COLO668 (cell line): ENCODE measurements around the gene ANKRD33B.
"Not testable (repeated sequence)": the region's sequence is repeated elsewhere in the genome, so short reads cannot be mapped to it uniquely, and the experiment has no call there.

Experiments
- DNase-seq: peaks from one replicate; lab custom pipeline; 2025; ENCODE audit not compliant: unreplicated experiment; lab: John Stamatoyannopoulos, UW

ANKRD33B gene

DNA sequence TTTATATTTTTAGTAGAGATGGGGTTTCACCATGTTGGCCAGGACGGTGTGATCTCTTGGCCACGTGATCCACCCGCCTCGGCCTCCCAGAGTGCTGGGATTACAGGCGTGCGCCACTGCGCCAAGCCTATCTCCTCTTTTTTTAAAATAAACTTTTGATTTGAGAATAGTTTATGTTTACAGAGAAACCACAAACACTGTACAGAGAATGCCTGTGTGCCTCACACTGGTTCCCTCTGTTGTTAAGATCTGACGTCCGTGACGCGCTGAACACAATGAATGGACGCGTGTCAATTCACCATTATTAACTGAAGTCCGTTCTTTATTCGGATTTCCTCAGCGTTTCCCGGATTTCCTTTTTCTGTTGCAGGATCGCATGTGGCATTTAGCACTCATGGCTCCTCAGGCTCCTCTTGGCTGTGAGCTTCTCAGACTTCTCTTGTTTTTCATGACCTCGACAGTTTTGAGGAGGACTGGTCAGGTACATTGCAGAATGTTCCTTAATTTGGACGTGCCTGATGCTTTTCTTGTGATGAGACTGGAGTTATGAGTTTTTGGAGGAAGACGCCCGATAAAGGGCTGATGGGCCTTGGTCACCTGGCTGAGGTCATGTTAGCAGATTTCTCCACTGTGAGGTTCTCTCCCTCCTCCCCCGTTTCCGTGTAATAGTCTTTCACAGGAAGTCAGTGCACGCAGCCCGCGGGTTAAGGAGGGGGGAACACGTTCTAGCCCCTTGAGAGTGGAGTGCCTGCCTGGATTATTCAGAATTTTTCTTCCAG lies 69.6 kb downstream of the ANKRD33B start:
- no peak for DNase-seq

DNA sequence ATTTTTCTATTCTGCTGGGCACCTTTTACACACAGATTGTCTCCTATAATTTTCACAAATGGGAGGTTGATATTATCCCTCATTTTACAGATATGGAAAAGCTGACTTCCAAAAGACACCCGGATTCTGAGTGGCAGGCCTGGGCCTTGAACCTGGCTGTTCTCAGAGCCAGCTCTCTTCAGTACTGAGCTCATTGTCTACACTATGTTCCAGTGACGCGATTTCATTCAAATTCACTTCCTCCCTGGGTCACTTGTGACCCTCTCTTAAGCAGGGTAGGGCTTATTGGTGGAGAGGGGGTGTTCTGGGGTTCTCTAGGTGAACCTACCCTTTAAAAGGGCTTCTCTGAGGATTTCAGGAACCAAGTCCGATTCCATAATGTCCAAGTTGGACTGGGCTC lies 70.2 kb downstream of the ANKRD33B start:
- no peak for DNase-seq

DNA sequence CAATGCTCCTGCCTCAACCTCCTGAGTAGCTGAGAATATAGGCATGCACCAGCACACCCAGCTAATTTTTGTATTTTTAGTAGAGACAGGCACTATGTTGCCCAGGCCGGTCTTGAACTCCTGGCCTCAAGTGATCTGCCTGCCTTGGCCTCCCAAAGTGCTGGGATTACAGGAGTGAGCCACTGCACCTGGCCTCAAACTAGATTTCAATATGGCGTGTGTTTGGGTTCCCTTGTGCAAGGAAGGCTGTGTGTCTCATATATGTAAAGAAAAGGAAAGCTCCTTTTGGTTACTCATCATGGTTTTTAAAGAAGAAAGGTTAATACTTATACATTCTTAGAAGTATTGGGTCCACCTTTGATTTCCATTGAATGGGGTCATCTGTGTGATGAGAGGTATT lies 70.7 kb downstream of the ANKRD33B start:
- no peak for DNase-seq

DNA sequence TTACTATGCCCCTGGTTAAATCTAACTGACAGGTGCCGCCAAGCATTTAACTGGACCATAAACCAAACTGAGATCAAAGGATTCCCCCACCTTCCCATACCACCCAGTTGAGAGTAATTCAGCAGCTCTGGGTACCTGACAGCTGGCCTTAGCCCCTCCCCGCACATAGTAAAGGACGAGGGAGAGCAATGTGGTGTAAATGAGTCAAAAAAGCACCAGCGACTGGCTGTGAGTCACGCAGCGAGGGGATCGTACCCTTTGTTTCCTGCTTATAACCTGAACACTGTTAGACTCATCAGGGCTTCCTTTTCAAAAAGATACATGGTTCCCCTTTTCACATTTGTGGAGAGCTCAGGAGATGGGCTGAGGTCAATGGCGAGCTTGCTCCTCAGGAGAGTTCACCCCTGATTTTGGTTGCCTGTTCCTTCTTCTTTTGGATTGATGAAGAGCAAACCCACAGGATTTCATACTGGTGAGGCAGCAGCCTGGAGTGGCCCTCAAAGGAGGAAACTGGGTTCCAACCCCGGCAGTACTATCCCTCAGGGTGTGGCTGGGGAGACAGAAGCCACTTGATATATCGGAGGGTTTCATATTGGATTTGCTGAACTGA lies 71.5 kb downstream of the ANKRD33B start:
- no peak for DNase-seq

DNA sequence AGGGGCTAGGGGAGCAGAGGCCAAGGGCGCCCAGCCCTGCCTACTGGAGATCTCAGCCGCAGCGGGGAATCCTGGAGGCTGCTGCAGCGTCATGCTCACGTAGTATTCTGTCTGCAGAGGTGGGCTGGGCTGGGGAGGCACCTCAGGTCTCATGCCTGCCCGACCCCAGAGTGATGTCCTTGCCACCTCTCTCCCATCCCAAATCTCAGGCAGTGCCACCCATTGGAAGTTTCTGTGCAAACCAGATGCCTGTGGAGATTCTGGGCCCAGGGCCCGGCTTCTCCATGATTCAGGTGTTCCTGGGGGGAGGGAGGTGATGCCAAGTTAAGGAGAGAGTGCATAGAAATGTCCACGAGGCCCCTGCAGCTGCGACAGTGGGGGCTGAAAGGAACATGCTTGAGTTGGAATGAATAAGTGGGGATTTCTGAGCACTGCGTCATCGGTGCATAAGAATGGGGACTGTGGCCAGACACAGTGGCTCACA lies 72.0 kb downstream of the ANKRD33B start:
- DNase-seq = no peak

DNA sequence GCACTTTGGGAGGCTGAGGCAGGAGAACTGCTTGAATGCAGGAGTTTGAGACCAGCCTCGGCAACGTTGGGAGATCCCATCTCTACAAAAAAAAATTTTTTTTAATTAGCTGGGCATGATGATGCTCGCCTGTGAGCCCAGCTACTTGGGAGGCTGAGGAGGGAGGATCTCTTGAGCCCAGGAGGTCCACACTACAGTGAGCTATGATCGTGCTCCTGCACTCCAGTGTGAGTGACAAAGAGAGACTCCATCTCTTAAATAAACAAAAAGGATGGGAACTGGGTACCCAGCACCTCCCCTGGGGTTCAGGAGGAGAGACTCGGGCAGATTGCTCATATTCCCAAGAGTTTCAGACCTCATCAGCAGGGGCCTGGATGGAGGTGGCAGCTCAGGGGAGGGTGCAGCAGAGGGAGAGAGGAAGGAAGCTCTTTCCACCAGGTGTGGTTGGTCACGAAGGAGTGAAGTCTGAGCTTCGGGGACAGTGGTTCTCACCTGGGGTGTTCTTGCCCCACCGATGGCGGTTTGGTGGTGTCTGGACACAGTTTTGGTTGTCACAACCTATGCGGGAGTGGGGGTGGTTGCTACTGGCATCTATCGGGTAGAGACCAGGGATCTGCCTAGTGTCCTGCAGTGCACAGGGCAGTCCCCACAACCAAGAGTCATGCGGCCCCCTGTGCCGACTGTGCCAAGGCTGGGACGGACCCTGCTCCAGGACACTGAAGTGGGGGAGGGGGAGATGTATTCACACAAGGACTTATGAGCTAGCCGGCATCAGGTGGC lies 72.7 kb downstream of the ANKRD33B start:
- DNase-seq = no peak

DNA sequence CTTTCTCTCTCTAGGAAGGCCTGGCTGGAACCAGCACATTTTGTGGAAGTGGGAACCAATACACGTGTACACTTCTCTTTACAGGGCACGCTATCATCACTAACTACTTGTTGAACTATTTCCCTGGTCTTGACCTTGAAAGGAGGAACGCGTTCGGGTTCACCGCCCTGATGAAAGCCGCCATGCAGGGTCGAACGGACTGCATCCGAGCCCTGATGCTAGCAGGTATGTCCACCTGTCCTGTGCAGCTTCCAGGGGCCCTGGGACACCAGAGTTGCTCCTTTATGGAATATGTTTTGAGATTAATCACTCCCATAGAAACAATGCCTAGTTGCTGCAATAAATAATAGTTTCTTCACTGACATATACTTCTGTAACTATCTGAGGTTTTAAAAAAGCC lies 74.1 kb downstream of the ANKRD33B start:
- DNase-seq = no peak

DNA sequence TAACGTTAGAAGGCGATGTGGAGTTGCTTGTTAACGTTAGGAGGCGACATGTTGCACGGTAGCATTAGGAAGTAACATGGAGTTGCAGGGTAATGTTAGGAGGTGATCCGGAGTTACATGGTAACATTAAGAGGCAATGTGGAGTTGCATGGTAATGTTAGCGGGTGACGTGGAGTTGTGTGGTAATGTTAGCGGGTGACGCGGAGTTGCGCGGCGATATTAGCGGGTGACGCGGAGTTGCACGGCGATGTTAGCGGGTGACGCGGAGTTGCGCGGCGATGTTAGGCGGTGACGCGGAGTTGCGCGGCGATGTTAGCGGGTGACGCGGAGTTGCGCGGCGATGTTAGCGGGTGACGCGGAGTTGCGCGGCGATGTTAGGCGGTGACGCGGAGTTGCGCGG lies 74.9 kb downstream of the ANKRD33B start:
- not testable (repeated sequence) for DNase-seq

DNA sequence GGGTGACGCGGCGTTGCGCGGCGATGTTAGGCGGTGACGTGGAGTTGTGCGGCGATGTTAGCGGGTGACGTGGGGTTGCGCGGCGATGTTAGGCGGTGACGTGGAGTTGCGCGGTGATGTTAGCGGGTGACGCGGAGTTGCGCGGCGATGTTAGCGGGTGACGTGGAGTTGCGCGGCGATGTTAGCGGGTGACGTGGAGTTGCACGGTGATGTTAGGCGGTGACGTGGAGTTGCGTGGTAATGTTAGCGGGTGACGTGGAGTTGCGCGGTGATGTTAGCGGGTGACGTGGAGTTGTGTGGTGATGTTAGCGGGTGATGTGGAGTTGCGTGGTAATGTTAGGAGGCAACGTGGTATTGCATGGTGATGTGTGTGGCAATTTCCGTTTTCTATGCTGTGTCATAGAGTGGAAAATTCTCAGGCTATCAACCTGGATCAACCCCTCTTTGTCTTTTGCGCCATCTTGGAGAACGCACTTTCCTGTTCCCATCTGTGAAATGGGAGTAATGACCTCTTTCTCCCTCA lies 76.0 kb downstream of the ANKRD33B start:
- no peak for DNase-seq

DNA sequence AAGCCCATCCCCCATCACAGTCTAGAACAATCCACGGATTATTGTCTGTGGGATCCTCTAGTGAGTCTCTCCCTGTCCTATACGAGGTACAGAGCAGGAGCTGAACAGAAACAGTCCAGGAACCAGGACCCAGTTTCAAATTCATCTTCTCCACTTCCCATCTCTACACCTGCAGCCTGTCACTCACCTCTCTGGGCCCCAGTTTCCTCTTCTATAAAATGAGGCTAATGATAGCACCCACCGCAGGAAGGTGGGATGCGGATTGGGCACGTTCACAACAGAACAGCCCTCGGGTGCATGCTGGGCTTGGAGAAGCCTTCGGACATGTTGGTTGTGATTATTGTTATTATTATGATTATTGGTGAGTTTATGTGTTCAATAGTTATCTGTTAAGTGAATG lies 78.5 kb downstream of the ANKRD33B start:
- DNase-seq = no peak

DNA sequence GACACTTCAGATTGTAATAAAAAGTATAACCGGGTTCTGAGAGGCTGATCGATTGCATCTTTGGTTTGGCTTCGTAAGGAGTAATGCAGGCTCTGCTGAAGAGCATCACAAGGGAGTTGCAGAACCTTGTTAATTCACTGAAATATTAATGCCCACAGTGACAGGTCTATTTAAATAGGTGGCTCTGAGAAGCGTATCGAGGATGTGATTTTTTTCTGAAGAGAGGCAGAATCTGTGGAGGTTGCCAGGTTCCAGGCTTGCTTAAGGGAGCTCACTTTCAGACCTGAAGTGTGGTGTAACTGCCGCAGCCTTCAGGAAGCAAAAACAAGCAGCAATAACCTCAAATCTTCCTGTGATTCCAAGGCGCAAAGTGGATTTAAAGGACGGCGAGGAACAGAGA lies 80.3 kb downstream of the ANKRD33B start:
- DNase-seq = no peak

DNA sequence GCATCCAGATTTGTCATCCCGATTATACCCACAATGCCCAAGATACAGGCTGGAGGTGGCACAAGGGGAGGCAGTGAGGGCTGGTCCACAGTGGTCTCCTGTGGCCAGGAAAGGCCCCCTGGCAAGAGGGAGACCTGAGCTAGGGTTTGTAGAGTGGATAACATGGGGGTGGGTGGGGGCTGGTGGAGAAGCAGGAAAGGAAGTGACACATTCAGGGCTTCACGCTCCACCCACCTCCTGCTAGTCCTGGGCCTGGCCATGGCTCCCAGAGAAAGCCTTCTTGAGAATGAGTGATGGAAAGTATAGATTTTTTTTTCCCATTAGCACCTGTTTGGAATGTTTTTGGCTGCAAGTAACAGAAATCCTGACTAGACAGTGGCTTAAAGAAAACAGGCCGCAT lies 81.3 kb downstream of the ANKRD33B start:
- DNase-seq = no peak

DNA sequence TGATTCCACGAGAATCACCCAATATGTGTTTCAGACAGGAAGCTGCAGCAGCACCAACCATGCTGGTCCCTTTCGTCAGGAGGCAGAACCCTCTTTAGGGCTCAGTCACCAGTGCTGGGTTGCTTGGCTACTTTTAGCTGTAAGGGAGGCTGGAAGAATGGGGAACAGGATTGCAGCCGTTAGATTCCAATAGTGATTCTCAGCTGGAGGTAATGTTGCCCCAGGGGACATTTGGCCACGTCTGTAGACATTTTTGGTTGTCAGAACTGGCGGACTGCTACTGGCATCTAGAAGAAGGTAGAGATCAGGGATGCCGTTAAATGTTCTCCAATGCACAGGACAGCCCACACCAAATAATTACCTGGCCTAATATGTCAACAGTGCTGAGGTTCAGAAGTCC lies 81.8 kb downstream of the ANKRD33B start:
- no peak for DNase-seq

DNA sequence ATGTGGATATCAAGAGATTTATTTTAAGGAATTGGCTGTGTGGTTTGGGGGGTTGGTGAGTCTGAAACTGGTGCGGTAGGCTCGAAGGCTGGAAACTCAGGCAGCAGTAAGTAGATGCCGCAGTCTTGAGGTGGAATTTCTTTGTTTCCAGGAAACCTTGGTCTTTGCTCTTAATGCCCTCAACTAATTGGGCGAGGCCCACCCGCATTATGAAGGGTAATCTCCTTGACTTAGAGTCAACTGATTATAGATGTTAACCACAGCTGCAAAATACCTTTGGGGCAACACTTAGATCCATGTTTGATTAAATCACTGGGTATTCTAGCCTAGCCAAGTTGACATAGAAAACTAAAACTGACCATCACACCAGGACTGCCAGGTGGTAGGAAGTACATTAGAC lies 83.8 kb downstream of the ANKRD33B start:
- no peak for DNase-seq

DNA sequence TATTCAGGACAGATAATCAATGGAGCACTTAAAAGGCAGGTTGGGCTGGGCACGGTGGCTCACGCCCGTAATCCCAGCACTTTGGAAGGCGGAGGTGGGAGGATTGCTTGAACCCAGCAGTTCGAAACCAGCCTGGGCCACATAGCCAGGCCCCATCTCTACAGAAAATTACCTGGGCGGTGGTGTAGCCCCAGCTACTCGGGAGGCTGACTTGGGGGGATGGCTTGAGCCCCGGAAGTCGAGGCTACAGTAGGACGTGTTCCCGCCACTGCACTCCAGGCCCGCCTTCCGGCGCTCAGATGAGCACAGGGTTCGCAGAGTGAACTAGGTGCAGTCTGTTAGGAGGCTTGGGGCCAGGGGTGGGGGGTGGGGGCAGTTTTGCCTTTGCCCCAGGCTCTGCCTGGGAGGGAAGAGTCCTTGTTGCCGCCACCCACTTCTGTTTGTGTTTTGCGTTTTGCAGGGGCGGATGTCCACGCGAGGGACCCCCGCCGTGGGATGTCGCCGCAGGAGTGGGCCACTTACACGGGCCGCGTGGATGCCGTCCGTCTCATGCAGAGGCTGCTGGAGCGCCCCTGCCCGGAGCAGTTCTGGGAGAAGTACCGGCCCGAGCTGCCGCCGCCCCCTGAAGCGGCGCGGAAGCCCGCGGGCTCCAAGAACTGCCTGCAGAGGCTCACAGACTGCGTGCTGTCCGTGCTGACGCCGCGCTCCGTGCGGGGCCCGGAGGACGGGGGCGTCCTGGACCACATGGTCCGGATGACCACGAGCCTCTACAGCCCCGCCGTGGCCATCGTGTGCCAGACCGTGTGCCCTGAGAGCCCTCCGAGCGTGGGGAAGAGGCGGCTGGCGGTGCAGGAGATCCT lies 85.2 kb downstream of the ANKRD33B start:
- no peak for DNase-seq

DNA sequence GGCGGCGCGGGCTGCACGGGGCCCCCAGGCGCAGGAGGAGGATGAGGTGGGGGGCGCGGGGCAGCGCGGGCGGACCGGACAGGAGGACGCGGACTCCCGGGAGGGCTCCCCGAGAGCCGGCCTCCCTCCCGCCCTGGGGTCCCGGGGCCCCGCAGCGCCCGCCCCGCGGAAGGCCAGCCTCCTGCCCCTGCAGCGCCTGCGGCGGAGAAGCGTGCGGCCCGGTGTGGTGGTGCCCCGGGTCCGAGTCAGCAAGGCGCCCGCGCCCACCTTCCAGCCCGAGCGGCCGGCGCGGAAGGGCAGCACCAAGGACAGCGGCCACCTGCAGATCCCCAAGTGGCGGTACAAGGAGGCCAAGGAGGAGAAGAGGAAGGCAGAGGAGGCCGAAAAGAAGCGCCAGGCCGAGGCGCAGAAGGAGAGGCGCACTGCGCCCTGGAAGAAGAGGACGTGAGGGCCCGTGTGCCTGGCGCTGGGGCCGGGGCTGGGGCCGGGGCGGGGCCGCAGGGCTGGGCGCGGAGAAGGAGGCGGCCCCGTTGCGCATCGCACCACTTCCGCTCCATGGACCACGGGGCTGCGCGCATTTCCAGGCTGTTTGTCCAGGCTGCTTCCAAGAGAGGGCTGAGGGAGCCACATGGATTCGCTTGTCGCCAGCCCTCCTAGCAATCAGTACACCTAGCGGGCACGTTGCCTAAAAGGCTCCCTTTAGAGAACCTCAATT lies 86.0 kb downstream of the ANKRD33B start:
- peak; percentile 23 for DNase-seq

DNA sequence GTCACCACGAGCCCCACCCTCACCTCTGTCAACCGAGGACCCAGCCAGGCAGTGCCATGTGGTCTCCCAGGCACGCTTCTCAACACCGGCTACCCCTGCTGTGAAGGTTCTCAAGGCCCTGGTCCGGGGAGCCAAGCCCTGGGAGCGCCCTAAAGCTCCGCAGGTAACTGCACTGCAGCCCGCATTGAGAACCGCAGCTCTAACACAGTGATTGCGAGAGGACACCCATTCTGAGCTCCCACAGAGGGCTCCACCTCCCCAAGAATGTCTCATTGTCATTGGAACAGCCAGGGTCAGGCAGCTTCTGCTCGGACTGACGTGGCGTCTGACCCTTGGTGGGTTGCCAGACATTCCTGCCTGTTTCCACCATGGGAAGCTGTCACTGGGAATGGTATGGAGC lies 88.3 kb downstream of the ANKRD33B start:
- DNase-seq = no peak

DNA sequence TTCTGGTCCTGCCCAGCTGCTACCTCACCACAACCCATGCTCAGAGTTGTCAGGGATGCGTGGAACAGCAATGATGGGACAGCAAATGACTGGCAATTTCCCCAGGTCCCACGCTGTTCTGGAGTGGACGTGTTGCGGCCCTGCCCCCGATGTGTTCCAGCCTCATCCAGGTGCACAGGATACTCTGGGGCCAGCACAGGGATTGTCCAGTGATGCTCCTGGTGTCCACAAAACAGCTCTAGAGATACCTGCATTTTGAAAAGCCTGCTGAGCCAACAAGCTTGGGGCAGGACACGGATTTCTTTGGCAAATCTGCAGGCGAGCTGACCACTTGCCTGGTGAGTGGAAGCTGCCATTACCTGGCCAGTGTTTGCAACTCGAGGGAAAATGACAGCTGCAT lies 88.7 kb downstream of the ANKRD33B start:
- DNase-seq = no peak

DNA sequence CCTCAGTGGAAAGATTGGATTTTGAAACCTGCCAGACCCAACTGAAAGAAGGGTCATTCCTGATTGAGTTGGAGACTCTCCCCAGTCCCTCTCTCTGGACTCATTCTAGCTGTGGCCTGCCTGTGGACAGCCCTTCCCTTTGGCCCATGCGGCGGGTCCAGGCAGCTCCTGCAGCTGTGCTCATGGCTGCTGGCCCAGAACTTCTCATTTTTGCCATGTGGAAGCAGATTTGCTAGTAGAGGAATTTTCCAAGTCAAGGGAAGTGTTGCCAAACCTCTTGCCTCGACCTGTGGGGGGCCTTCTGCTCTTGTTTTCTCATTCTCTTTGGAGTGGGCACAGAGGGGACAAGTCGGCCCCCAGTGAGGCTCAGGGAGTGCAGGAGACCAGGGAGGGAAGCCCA lies 89.2 kb downstream of the ANKRD33B start:
- DNase-seq = no peak

DNA sequence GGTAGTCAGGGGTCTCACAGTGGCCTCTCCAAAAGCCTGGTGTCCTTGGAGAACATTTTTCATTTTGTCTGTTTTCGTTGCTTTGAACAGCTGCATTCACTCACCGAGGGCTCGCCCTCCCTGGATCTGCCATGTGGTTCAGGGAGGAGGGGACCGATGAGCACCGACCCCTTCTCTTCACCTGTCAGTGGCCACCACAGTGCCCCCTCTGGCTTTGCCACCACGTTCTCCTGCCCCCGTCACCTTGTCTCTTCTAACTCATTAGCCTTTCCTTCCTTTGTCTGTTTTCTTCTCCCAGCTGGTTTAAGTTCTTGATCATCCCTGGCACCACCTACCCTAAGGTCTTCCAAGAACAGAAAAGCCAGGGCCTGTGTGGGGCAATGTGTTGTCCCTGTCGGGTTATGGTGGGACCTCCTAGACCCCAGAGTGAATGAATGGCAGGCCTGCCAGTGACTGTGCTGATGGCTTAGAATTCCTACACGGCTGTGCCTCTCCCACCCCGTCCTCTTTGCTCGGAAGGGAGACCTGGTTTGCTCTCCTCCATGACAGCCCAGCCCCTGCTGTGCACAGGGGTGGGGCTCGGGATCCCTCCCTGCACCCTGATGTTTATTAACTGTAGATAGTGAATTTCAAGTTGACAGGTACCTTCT lies 90.0 kb downstream of the ANKRD33B start:
- no peak for DNase-seq
